Measurements from ENCODE around the gene MYL3. TPM values are rescaled to one million over a fixed set of nuclear protein-coding genes. Genes with fewer than 3 reads are reported as not detected.

Gene MYL3
- polyA plus RNA-seq, 2 of the 4 experiments (the other 2 are of a cell fraction): 0.25 TPM; not detected in 1

GRCh38 chr3:46843508-46843907 is 19.7 kb downstream of the MYL3 start:
- CTCF ChIA-PET: no interaction called here
- WGBS (ENCODE audit: missing lambda C conversion rate): 40% methylated on average over 3 of the region's 3 CpGs
- FAIRE-seq: no peak

GRCh38 chr3:46840491-46840890 is 22.8 kb downstream of the MYL3 start:
- Histone ChIP-seq H3K27ac (no peak overlapping the region), H3K4me2 (no peak overlapping the region), H3K4me1 (no peaks in the 10 kb centered on the region), H3K9me3 (peaks cover 25% of the 10 kb centered on the region; the same call in 2 of the 3 replicates), H3K4me3 (no peak overlapping the region)
- ATAC-seq: no peak
- 0% methylated on average over 1 of the region's 1 CpG for WGBS (ENCODE audit: missing lambda C conversion rate)
- TF ChIP-seq RAD21 (conservative IDR thresholded peaks at IDR 0.05 in 1 of 2, IDR thresholded peaks at IDR 0.05 in 1 of 2) (no peak), PHF8 (IDR thresholded peaks at IDR 0.05; ENCODE audit: borderline replicate concordance, low read depth) (no peak), RFX5 (IDR thresholded peaks at IDR 0.05) (no peak), HEYL (CRISPR knock-in tag; IDR thresholded peaks at IDR 0.05) (no peak), SMC3 (IDR thresholded peaks at IDR 0.05) (no peak), HES2 (IDR thresholded peaks at IDR 0.05) (no peak), USF2 (IDR thresholded peaks at IDR 0.05) (no peak), BCL3 (IDR thresholded peaks at IDR 0.05) (no peak)
- FAIRE-seq: no peak
- POLR2A ChIA-PET: no interaction called here
- DNase-seq (ENCODE audit: low read depth in 1 of 2, low spot score in 1 of 2): no peak
- CTCF ChIA-PET: no interaction called here

More at GRCh38 chr3:46843508-46843907, 19.7 kb downstream of the MYL3 start:
- Histone ChIP-seq H3K4me3 (no peak overlapping the region), H3K4me1 (no peaks in the 10 kb centered on the region), H3K27ac (no peak overlapping the region), H3K9me3 (peaks cover 20% of the 10 kb centered on the region; the same call in 2 of the 3 replicates), H3K4me2 (no peak overlapping the region)
- POLR2A ChIA-PET: no interaction called here
- ATAC-seq: no peak
- DNase-seq (ENCODE audit: low read depth in 1 of 2, low spot score in 1 of 2): no peak
- TF ChIP-seq ZC3H11A (IDR thresholded peaks at IDR 0.05): peak; percentile 39
- TF ChIP-seq POLR2A (IDR thresholded peaks at IDR 0.05; ENCODE audit: low read length): no peak

GRCh38 chr3:46838301-46838700 is 24.9 kb downstream of the MYL3 start:
- ChIA-PET POLR2A (no interaction called here), CTCF (interaction anchor here (1.9 kb wide), 1 partner anchor 28 kb away, joined by 7 read pairs; no protein-coding TSS in a partner anchor)
- DNase-seq (ENCODE audit: low read depth in 1 of 2, low spot score in 1 of 2): no peak

GRCh38 chr3:46835491-46835890 is 27.8 kb downstream of the MYL3 start:
- TF ChIP-seq HES2 (IDR thresholded peaks at IDR 0.05): no peak
- no peak for TF ChIP-seq RARB (CRISPR knock-in tag; IDR thresholded peaks at IDR 0.05)
- TF ChIP-seq BHLHE40 (IDR thresholded peaks at IDR 0.05; ENCODE audit: low read depth, low read length): no peak
- DNase-seq (ENCODE audit: low read depth in 1 of 2, low spot score in 1 of 2) (no peak), ATAC-seq (no peak), FAIRE-seq (no peak)
- Histone ChIP-seq H3K4me1 (no peaks in the 10 kb centered on the region), H3K9me3 (peaks cover 12% of the 10 kb centered on the region; the same call in 1 of the 3 replicates), H3K4me2 (no peak overlapping the region), H3K4me3 (no peak overlapping the region), H3K27ac (no peak overlapping the region)
- ChIA-PET POLR2A (no interaction called here), CTCF (no interaction called here)
- WGBS (ENCODE audit: missing lambda C conversion rate): 77% methylated on average over 4 of the region's 4 CpGs

More at GRCh38 chr3:46838301-46838700, 24.9 kb downstream of the MYL3 start:
- Histone ChIP-seq H3K4me1 (no peaks in the 10 kb centered on the region), H3K4me2 (no peak overlapping the region), H3K27ac (no peak overlapping the region), H3K4me3 (no peak overlapping the region), H3K9me3 (peaks cover 25% of the 10 kb centered on the region; the same call in 2 of the 3 replicates)
- 42% methylated on average over 2 of the region's 2 CpGs for WGBS (ENCODE audit: missing lambda C conversion rate)
- ATAC-seq: no peak
- TF ChIP-seq RFX5 (IDR thresholded peaks at IDR 0.05) (no peak), POLR2AphosphoS2 (conservative IDR thresholded peaks at IDR 0.05; ENCODE audit: low read length) (no peak), MAFK (IDR thresholded peaks at IDR 0.05; ENCODE audit: partially characterized antibody) (no peak), CHD2 (IDR thresholded peaks at IDR 0.05; ENCODE audit: low read length, partially characterized antibody) (no peak), NR3C1 (IDR thresholded peaks at IDR 0.05) (no peak), RNF2 (IDR thresholded peaks at IDR 0.05; ENCODE audit: borderline replicate concordance, low read depth) (no peak), PHF8 (IDR thresholded peaks at IDR 0.05; ENCODE audit: borderline replicate concordance, low read depth) (no peak), HES2 (IDR thresholded peaks at IDR 0.05) (no peak), ZC3H11A (IDR thresholded peaks at IDR 0.05) (no peak), FOSB (CRISPR knock-in tag; IDR thresholded peaks at IDR 0.05) (no peak), EHF (CRISPR knock-in tag; IDR thresholded peaks at IDR 0.05) (no peak), NFE2L2 (conservative IDR thresholded peaks at IDR 0.05; ENCODE audit: low read length) (no peak), ATOH8 (CRISPR knock-in tag; IDR thresholded peaks at IDR 0.05; ENCODE audit: low read depth) (no peak)
- no peak for FAIRE-seq

All from A549 (cell line).